GM12892 (cell line): ENCODE results near the gene MOXD1.

Experiments used
- POLR2A ChIP-seq: IDR thresholded peaks from 2 replicates; pipeline ENCODE4 v1.6.1; 2011; ENCODE audit warnings: low read depth, low read length, control low read depth
- POLR2AphosphoS5 ChIP-seq: IDR thresholded peaks from 2 replicates; pipeline ENCODE4 v1.6.1; 2011; ENCODE audit warnings: low read depth, low read length, control low read depth
- TAF1 ChIP-seq: IDR thresholded peaks from 2 replicates; pipeline ENCODE4 v1.6.1; 2011; ENCODE audit warnings: low read depth, mild to moderate bottlenecking, control low read depth, low read length, borderline replicate concordance

DNA sequence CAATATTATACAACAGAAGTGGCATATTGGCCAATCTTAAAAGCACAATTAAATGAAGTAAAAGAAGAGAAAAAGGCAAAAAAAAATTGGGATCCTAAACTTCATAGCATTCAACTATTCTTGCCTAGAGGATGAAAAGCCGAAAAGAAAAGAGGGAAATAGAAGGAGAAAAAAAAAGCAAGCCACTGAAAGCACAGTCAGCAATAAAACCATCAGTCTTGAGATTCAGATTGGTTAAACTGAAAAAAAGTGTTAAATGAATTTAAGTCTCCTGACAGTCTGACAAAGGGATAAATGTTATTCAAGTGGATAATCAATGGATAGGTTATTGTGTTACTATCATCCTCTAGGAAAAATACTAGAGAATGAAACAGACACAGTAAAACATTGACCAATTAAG is 19.9 kb downstream of the MOXD1 start:
- TF ChIP-seq POLR2AphosphoS5 (no peak), POLR2A (no peak), TAF1 (no peak)
